Esophagus squamous epithelium (tissue), 5 donors: ENCODE results near the gene MED16. TPM values are rescaled to one million over a fixed set of nuclear protein-coding genes. Genes with fewer than 3 reads are reported as not detected.

Source experiments
- DNase-seq: peaks from one replicate; lab custom pipeline; 2025; lab: John Stamatoyannopoulos, UW
- H3K27ac ChIP-seq, 4 donors: fragments of 200-600 bp; sonication (generic); one replicate each; pipeline ENCODE4 v1.5.1; 2016 to 2019; ENCODE audit warnings: mild to moderate bottlenecking in 1 of 4
- H3K27me3 ChIP-seq, 4 donors: fragments of 200-600 bp; sonication (generic); 1 replicate in 3 of 4; 2 replicates in 1 of 4; pipeline versions ENCODE4 v1.5.1 to v1.6.0; 2017 to 2021; ENCODE audit warnings: antibody characterized with exemption in 1 of 4
- H3K36me3 ChIP-seq, 3 donors: fragments of 200-600 bp; sonication (generic); one replicate each; pipeline ENCODE4 v1.5.1; 2016 to 2019
- H3K4me1 ChIP-seq, 3 donors: fragments of 200-600 bp; sonication (generic); one replicate each; pipeline ENCODE4 v1.5.1; 2017 to 2019
- H3K4me3 ChIP-seq, 4 donors: fragments of 200-600 bp; sonication (generic); 1 replicate in 3 of 4; 2 replicates in 1 of 4; pipeline ENCODE4 v1.5.1; 2016 to 2019; ENCODE audit warnings: mild to moderate bottlenecking in 2 of 4, moderate library complexity in 1 of 4
- H3K9me3 ChIP-seq, 3 donors: fragments of 200-600 bp; sonication (generic); one replicate each; pipeline ENCODE4 v1.5.1; 2016 to 2019
- CTCF ChIP-seq, 6 experiments: fragments of 450-650 bp in 4 of 6; fragments of 200-600 bp in 2 of 6; sonication (generic) in 2 of 6; IDR thresholded peaks; one replicate each; pipeline ENCODE4 v1.5.1; 2016 to 2019; ENCODE audit warnings: antibody characterized with exemption in 6 of 6, mild to moderate bottlenecking in 4 of 6, moderate library complexity in 4 of 6
- POLR2A ChIP-seq, 4 donors: fragments of 450-650 bp; IDR thresholded peaks; one replicate each; pipeline ENCODE4 v1.6.1; 2017; ENCODE audit warnings: antibody characterized with exemption in 4 of 4, mild to moderate bottlenecking in 4 of 4, moderate library complexity in 3 of 4
- WGBS, 2 donors: methylation state at CpG; one replicate each; pipeline ENCODE4 v1.1.5; 2018; 5-methylcytosine and 5-hydroxymethylcytosine counted together
- intact Hi-C: fragments of 100-400 bp; cut with DNase I; formaldehyde crosslinking; loops from one replicate; pipeline ENCODE4 v1.15.0; 2022
- total RNA-seq, 4 donors: library from RNA; depleted of rRNA; stranded (reverse); fragments of >200 nt; gene quantifications; one replicate each; pipeline ENCODE4 v1.1.0, GENCODE V29; 2016
- donor health status: DM: yes; HTN: yes; CAD: no.

The MED16 gene
- total RNA-seq, 4 donors from 2014 or later = 23.7 to 64.9 (median 32.5) TPM

GRCh38 chr19:927780-928401 is 34.9 kb upstream of the MED16 start:
- Histone ChIP-seq H3K27me3 (no peaks in the 10 kb centered on the region), H3K27ac (peak overlapping the region; percentile 90 to 96 (median 91)), H3K4me1 (peaks cover 26 to 60% (median 29%) of the 10 kb centered on the region in 3 donors), H3K36me3 (peaks cover 0 to 22% (median 0%) of the 10 kb centered on the region in 3 donors), H3K9me3 (no peaks in the 10 kb centered on the region), H3K4me3 (peak overlapping the region in 3 of 4 donors; percentile 83 to 97 (median 96))
- intact Hi-C loops = no loop called here
- DNase-seq = no peak
- TF ChIP-seq POLR2A (IDR thresholded peaks at IDR 0.05) = no peak
- TF ChIP-seq CTCF (IDR thresholded peaks at IDR 0.05) = no peak
- no CpG with 5 or more reads among the region's 12 CpGs for WGBS, 2 donors

- no peaks in the 10 kb centered on the region for H3K27me3 ChIP-seq
- no peaks in the 10 kb centered on the region for H3K9me3 ChIP-seq
- DNase-seq = no peak
- no CpG with 5 or more reads among the region's 15 CpGs for WGBS, 2 donors
- intact Hi-C loops = no loop called here
- H3K4me1 ChIP-seq = peaks cover 21 to 55% (median 24%) of the 10 kb centered on the region in 3 donors
- peak overlapping the region; percentile 70 to 97 (median 90) for H3K4me3 ChIP-seq
- peaks cover 0 to 18% (median 0%) of the 10 kb centered on the region in 3 donors for H3K36me3 ChIP-seq
- no peak for TF ChIP-seq CTCF (IDR thresholded peaks at IDR 0.05)
- TF ChIP-seq POLR2A (IDR thresholded peaks at IDR 0.05) = no peak
- peak overlapping the region; percentile 90 to 96 (median 91) for H3K27ac ChIP-seq
These were observed 34.4 kb upstream of the MED16 start for GRCh38 chr19:927351-927779.

- WGBS, 2 donors = 0% methylated on average over 3 to 19 of the region's 52 CpGs
- no peaks in the 10 kb centered on the region for H3K9me3 ChIP-seq
- peaks cover 0 to 17% (median 0%) of the 10 kb centered on the region in 3 donors for H3K36me3 ChIP-seq
- intact Hi-C loops = no loop called here
- H3K4me3 ChIP-seq = peak overlapping the region; percentile 70 to 97 (median 90)
- DNase-seq = no peak
- peak overlapping the region; percentile 90 to 96 (median 91) for H3K27ac ChIP-seq
- TF ChIP-seq POLR2A (IDR thresholded peaks at IDR 0.05) = no peak
- no peak for TF ChIP-seq CTCF (IDR thresholded peaks at IDR 0.05)
- H3K4me1 ChIP-seq = peaks cover 20 to 54% (median 23%) of the 10 kb centered on the region in 3 donors
- no peaks in the 10 kb centered on the region for H3K27me3 ChIP-seq
These were observed 33.8 kb upstream of the MED16 start for GRCh38 chr19:926589-927350.

- H3K27me3 ChIP-seq = peaks cover 0 to 4% (median under 1%) of the 10 kb centered on the region in 4 donors
- H3K4me1 ChIP-seq = peaks cover 20 to 59% (median 23%) of the 10 kb centered on the region in 3 donors
- TF ChIP-seq CTCF (IDR thresholded peaks at IDR 0.05) (no peak), POLR2A (IDR thresholded peaks at IDR 0.05) (no peak)
- H3K9me3 ChIP-seq = no peaks in the 10 kb centered on the region
- H3K36me3 ChIP-seq = peaks cover 0 to 17% (median 0%) of the 10 kb centered on the region in 3 donors
- 1% methylated on average over 17 to 18 of the region's 21 CpGs for WGBS, 2 donors
- intact Hi-C loops = no loop called here
- H3K27ac ChIP-seq = peak overlapping the region; percentile 90 to 96 (median 91)
- H3K4me3 ChIP-seq = peak overlapping the region; percentile 70 to 97 (median 90)
- no peak for DNase-seq
These were observed 33.3 kb upstream of the MED16 start for GRCh38 chr19:926323-926588.
